ENCODE measurements around the gene MOB4. TPM values are rescaled to one million over a fixed set of nuclear protein-coding genes. Genes with fewer than 3 reads are reported as not detected.
"Not testable (repeated sequence)": the region's sequence is repeated elsewhere in the genome, so short reads cannot be mapped to it uniquely, and the experiment has no call there.

Gene MOB4
- polyA plus RNA-seq, 4 donors = 17.6 to 35.1 (median 23.2) TPM

- H3K9me3 ChIP-seq (ENCODE audit: control insufficient read depth in 2 of 2, insufficient read depth in 1 of 2, low read depth in 1 of 2, low read length in 1 of 2) = peaks cover 0 to 4% of the 10 kb centered on the region in 2 donors
- no peak overlapping the region for H3K27ac ChIP-seq (ENCODE audit: low read depth in 1 of 3, low read length in 2 of 3)
- H3K27me3 ChIP-seq (ENCODE audit: control insufficient read depth in 3 of 3, insufficient read depth in 3 of 3, low read length in 3 of 3) = no peaks in the 10 kb centered on the region
- FAIRE-seq (no peak), DNase-seq (no peak)
- H3K4me1 ChIP-seq (ENCODE audit: control insufficient read depth in 3 of 3, insufficient read depth in 2 of 3, low read depth in 1 of 3, low read length in 2 of 3) = peaks cover 0 to 6% (median 5%) of the 10 kb centered on the region in 3 donors
- H3K4me3 ChIP-seq (ENCODE audit: low read depth in 1 of 3, low read length in 3 of 3) = peak overlapping the region in 2 of 3 donors; percentile 62 to 95
- H3K36me3 ChIP-seq (ENCODE audit: control insufficient read depth in 3 of 3, insufficient read depth in 2 of 3, low read depth in 1 of 3, low read length in 3 of 3) = peaks cover 0 to 13% (median 0%) of the 10 kb centered on the region in 3 donors
- WGBS, 3 donors = 27 to 39% (median 37%) methylated on average over 2 of the region's 2 CpGs
Measured at GRCh38 chr2:197517150-197517549, 1.3 kb downstream of the MOB4 start.

GRCh38 chr2:197538412-197538811, 22.5 kb downstream of the MOB4 start:
- FAIRE-seq (no peak), DNase-seq (no peak)
- no peak overlapping the region for H3K27ac ChIP-seq (ENCODE audit: low read depth in 1 of 3, low read length in 2 of 3)
- no peaks in the 10 kb centered on the region for H3K4me1 ChIP-seq (ENCODE audit: control insufficient read depth in 3 of 3, insufficient read depth in 2 of 3, low read depth in 1 of 3, low read length in 2 of 3)
- 30 to 52% (median 44%) methylated on average over 2 of the region's 2 CpGs for WGBS, 3 donors
- H3K4me3 ChIP-seq (ENCODE audit: low read depth in 1 of 3, low read length in 3 of 3) = no peak overlapping the region
- H3K9me3 ChIP-seq (ENCODE audit: control insufficient read depth in 2 of 2, insufficient read depth in 1 of 2, low read depth in 1 of 2, low read length in 1 of 2) = no peaks in the 10 kb centered on the region
- H3K27me3 ChIP-seq (ENCODE audit: control insufficient read depth in 3 of 3, insufficient read depth in 3 of 3, low read length in 3 of 3) = no peaks in the 10 kb centered on the region
- H3K36me3 ChIP-seq (ENCODE audit: control insufficient read depth in 3 of 3, insufficient read depth in 2 of 3, low read depth in 1 of 3, low read length in 3 of 3) = peaks cover 3 to 34% (median 10%) of the 10 kb centered on the region in 3 donors

GRCh38 chr2:197539734-197540133, 23.9 kb downstream of the MOB4 start:
- Histone ChIP-seq H3K27me3 (ENCODE audit: control insufficient read depth in 3 of 3, insufficient read depth in 3 of 3, low read length in 3 of 3) (no peaks in the 10 kb centered on the region), H3K9me3 (ENCODE audit: control insufficient read depth in 2 of 2, insufficient read depth in 1 of 2, low read depth in 1 of 2, low read length in 1 of 2) (no peaks in the 10 kb centered on the region), H3K27ac (ENCODE audit: low read depth in 1 of 3, low read length in 2 of 3) (no peak overlapping the region), H3K4me1 (ENCODE audit: control insufficient read depth in 3 of 3, insufficient read depth in 2 of 3, low read depth in 1 of 3, low read length in 2 of 3) (no peaks in the 10 kb centered on the region), H3K4me3 (ENCODE audit: low read depth in 1 of 3, low read length in 3 of 3) (no peak overlapping the region), H3K36me3 (ENCODE audit: control insufficient read depth in 3 of 3, insufficient read depth in 2 of 3, low read depth in 1 of 3, low read length in 3 of 3) (peaks cover 3 to 41% (median 10%) of the 10 kb centered on the region in 3 donors)
- DNase-seq (no peak), FAIRE-seq (no peak)
- 76 to 84% (median 81%) methylated on average over 1 of the region's 1 CpG for WGBS, 3 donors

GRCh38 chr2:197543206-197543605, 27.3 kb downstream of the MOB4 start:
- H3K27me3 ChIP-seq (ENCODE audit: control insufficient read depth in 3 of 3, insufficient read depth in 3 of 3, low read length in 3 of 3) = no peaks in the 10 kb centered on the region
- no peak overlapping the region for H3K27ac ChIP-seq (ENCODE audit: low read depth in 1 of 3, low read length in 2 of 3)
- peaks cover 3 to 30% (median 8%) of the 10 kb centered on the region in 3 donors for H3K36me3 ChIP-seq (ENCODE audit: control insufficient read depth in 3 of 3, insufficient read depth in 2 of 3, low read depth in 1 of 3, low read length in 3 of 3)
- DNase-seq (no peak), FAIRE-seq (no peak)
- no peaks in the 10 kb centered on the region for H3K9me3 ChIP-seq (ENCODE audit: control insufficient read depth in 2 of 2, insufficient read depth in 1 of 2, low read depth in 1 of 2, low read length in 1 of 2)
- H3K4me1 ChIP-seq (ENCODE audit: control insufficient read depth in 3 of 3, insufficient read depth in 2 of 3, low read depth in 1 of 3, low read length in 2 of 3) = no peaks in the 10 kb centered on the region
- no peak overlapping the region for H3K4me3 ChIP-seq (ENCODE audit: low read depth in 1 of 3, low read length in 3 of 3)
- WGBS, 3 donors = 95 to 99% (median 98%) methylated on average over 3 of the region's 3 CpGs

- WGBS, 3 donors = 88 to 97% (median 88%) methylated on average over 5 of the region's 5 CpGs
- no peaks in the 10 kb centered on the region for H3K4me1 ChIP-seq (ENCODE audit: control insufficient read depth in 3 of 3, insufficient read depth in 2 of 3, low read depth in 1 of 3, low read length in 2 of 3)
Measured at GRCh38 chr2:197547163-197547900, 31.5 kb downstream of the MOB4 start.

GRCh38 chr2:197548582-197548981, 32.7 kb downstream of the MOB4 start:
- WGBS, 3 donors = 91 to 93% (median 92%) methylated on average over 5 of the region's 5 CpGs
- DNase-seq = no peak
- no peaks in the 10 kb centered on the region for H3K4me1 ChIP-seq (ENCODE audit: control insufficient read depth in 3 of 3, insufficient read depth in 2 of 3, low read depth in 1 of 3, low read length in 2 of 3)
- H3K27ac ChIP-seq (ENCODE audit: low read depth in 1 of 3, low read length in 2 of 3) = no peak overlapping the region
- H3K4me3 ChIP-seq (ENCODE audit: low read depth in 1 of 3, low read length in 3 of 3) = no peak overlapping the region
- H3K27me3 ChIP-seq (ENCODE audit: control insufficient read depth in 3 of 3, insufficient read depth in 3 of 3, low read length in 3 of 3) = no peaks in the 10 kb centered on the region
- H3K9me3 ChIP-seq (ENCODE audit: control insufficient read depth in 2 of 2, insufficient read depth in 1 of 2, low read depth in 1 of 2, low read length in 1 of 2) = no peaks in the 10 kb centered on the region
- peaks cover 5 to 30% (median 5%) of the 10 kb centered on the region in 3 donors for H3K36me3 ChIP-seq (ENCODE audit: control insufficient read depth in 3 of 3, insufficient read depth in 2 of 3, low read depth in 1 of 3, low read length in 3 of 3)
- FAIRE-seq = no peak

More at GRCh38 chr2:197547163-197547900, 31.5 kb downstream of the MOB4 start:
- H3K27me3 ChIP-seq (ENCODE audit: control insufficient read depth in 3 of 3, insufficient read depth in 3 of 3, low read length in 3 of 3) = no peaks in the 10 kb centered on the region
- FAIRE-seq (no peak), DNase-seq (no peak)
- H3K4me3 ChIP-seq (ENCODE audit: low read depth in 1 of 3, low read length in 3 of 3) = no peak overlapping the region
- peaks cover 5 to 29% (median 8%) of the 10 kb centered on the region in 3 donors for H3K36me3 ChIP-seq (ENCODE audit: control insufficient read depth in 3 of 3, insufficient read depth in 2 of 3, low read depth in 1 of 3, low read length in 3 of 3)
- no peaks in the 10 kb centered on the region for H3K9me3 ChIP-seq (ENCODE audit: control insufficient read depth in 2 of 2, insufficient read depth in 1 of 2, low read depth in 1 of 2, low read length in 1 of 2)
- no peak overlapping the region for H3K27ac ChIP-seq (ENCODE audit: low read depth in 1 of 3, low read length in 2 of 3)

GRCh38 chr2:197551260-197551659, 35.4 kb downstream of the MOB4 start:
- 88 to 97% (median 97%) methylated on average over 2 of the region's 2 CpGs for WGBS, 3 donors
- not testable (repeated sequence) for H3K9me3 ChIP-seq (ENCODE audit: control insufficient read depth in 2 of 2, insufficient read depth in 1 of 2, low read depth in 1 of 2, low read length in 1 of 2); H3K27me3 ChIP-seq (ENCODE audit: control insufficient read depth in 3 of 3, insufficient read depth in 3 of 3, low read length in 3 of 3); H3K27ac ChIP-seq (ENCODE audit: low read depth in 1 of 3, low read length in 2 of 3); DNase-seq; H3K4me1 ChIP-seq (ENCODE audit: control insufficient read depth in 3 of 3, insufficient read depth in 2 of 3, low read depth in 1 of 3, low read length in 2 of 3); H3K4me3 ChIP-seq (ENCODE audit: low read depth in 1 of 3, low read length in 3 of 3); FAIRE-seq
- peaks cover 5 to 32% (median 13%) of the 10 kb centered on the region in 3 donors for H3K36me3 ChIP-seq (ENCODE audit: control insufficient read depth in 3 of 3, insufficient read depth in 2 of 3, low read depth in 1 of 3, low read length in 3 of 3)

GRCh38 chr2:197555467-197555866, 39.6 kb downstream of the MOB4 start:
- Histone ChIP-seq H3K27ac (ENCODE audit: low read depth in 1 of 3, low read length in 2 of 3) (no peak overlapping the region), H3K27me3 (ENCODE audit: control insufficient read depth in 3 of 3, insufficient read depth in 3 of 3, low read length in 3 of 3) (no peaks in the 10 kb centered on the region), H3K36me3 (ENCODE audit: control insufficient read depth in 3 of 3, insufficient read depth in 2 of 3, low read depth in 1 of 3, low read length in 3 of 3) (peaks cover 3 to 28% (median 11%) of the 10 kb centered on the region in 3 donors), H3K4me3 (ENCODE audit: low read depth in 1 of 3, low read length in 3 of 3) (no peak overlapping the region), H3K4me1 (ENCODE audit: control insufficient read depth in 3 of 3, insufficient read depth in 2 of 3, low read depth in 1 of 3, low read length in 2 of 3) (no peaks in the 10 kb centered on the region), H3K9me3 (ENCODE audit: control insufficient read depth in 2 of 2, insufficient read depth in 1 of 2, low read depth in 1 of 2, low read length in 1 of 2) (no peaks in the 10 kb centered on the region)
- FAIRE-seq = no peak
- DNase-seq = no peak

GRCh38 chr2:197556456-197556855, 40.6 kb downstream of the MOB4 start:
- WGBS, 3 donors = 44 to 81% (median 74%) methylated on average over 1 of the region's 1 CpG
- Histone ChIP-seq H3K36me3 (ENCODE audit: control insufficient read depth in 3 of 3, insufficient read depth in 2 of 3, low read depth in 1 of 3, low read length in 3 of 3) (peaks cover 3 to 28% (median 11%) of the 10 kb centered on the region in 3 donors), H3K4me1 (ENCODE audit: control insufficient read depth in 3 of 3, insufficient read depth in 2 of 3, low read depth in 1 of 3, low read length in 2 of 3) (no peaks in the 10 kb centered on the region), H3K9me3 (ENCODE audit: control insufficient read depth in 2 of 2, insufficient read depth in 1 of 2, low read depth in 1 of 2, low read length in 1 of 2) (no peaks in the 10 kb centered on the region), H3K27ac (ENCODE audit: low read depth in 1 of 3, low read length in 2 of 3) (no peak overlapping the region), H3K4me3 (ENCODE audit: low read depth in 1 of 3, low read length in 3 of 3) (no peak overlapping the region), H3K27me3 (ENCODE audit: control insufficient read depth in 3 of 3, insufficient read depth in 3 of 3, low read length in 3 of 3) (no peaks in the 10 kb centered on the region)
- FAIRE-seq = no peak
- DNase-seq = no peak

Data from small intestine (tissue), 7 donors.